ENCODE results near the gene SF3B4.

DNA sequence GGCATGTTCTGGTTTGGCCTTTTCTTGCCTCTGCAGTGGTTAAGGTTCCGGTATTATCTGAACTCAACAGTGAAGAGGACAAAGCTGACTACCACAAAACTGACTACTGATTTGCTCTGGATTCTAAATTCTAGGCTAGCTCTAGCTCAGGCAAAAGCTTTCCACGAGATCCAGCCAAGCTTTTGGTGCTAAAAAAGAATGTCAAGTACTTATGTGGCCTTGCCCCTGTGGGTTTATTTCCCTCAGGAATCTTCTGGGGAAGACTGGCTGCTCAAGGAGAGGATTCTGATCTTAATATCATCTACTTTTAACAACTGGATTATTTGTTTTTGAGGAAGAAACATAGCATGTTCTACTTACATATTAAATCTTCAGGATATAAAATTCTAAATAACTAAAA is 35.1 kb upstream of the SF3B4 start:
- TF ChIP-seq EZH2 (IDR thresholded peaks at IDR 0.05; ENCODE audit: borderline replicate concordance, low read length), result no peak
- TF ChIP-seq, protein P1, sequence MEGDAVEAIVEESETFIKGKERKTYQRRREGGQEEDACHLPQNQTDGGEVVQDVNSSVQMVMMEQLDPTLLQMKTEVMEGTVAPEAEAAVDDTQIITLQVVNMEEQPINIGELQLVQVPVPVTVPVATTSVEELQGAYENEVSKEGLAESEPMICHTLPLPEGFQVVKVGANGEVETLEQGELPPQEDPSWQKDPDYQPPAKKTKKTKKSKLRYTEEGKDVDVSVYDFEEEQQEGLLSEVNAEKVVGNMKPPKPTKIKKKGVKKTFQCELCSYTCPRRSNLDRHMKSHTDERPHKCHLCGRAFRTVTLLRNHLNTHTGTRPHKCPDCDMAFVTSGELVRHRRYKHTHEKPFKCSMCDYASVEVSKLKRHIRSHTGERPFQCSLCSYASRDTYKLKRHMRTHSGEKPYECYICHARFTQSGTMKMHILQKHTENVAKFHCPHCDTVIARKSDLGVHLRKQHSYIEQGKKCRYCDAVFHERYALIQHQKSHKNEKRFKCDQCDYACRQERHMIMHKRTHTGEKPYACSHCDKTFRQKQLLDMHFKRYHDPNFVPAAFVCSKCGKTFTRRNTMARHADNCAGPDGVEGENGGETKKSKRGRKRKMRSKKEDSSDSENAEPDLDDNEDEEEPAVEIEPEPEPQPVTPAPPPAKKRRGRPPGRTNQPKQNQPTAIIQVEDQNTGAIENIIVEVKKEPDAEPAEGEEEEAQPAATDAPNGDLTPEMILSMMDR (IDR thresholded peaks at IDR 0.05; ENCODE audit: low read length), result no peak

Measured in OCI-LY1 (cell line).